Measurements from ENCODE around the gene DDX60.

The DDX60 gene

GRCh38 chr4:168200685-168201084 lies 117.9 kb downstream of the DDX60 start:
- Histone ChIP-seq H3K36me3 (ENCODE audit: insufficient read depth, low read length) (no peaks in the 10 kb centered on the region), H3K4me3 (ENCODE audit: low read depth, low read length, poor library complexity, severe bottlenecking) (no peak overlapping the region)

GRCh38 chr4:168199260-168199957 lies 119.1 kb downstream of the DDX60 start:
- no peaks in the 10 kb centered on the region for H3K36me3 ChIP-seq (ENCODE audit: insufficient read depth, low read length)
- H2AFZ ChIP-seq (ENCODE audit: low read length), result no peak overlapping the region
- H3K27me3 ChIP-seq (ENCODE audit: insufficient read depth, low read length), result no peaks in the 10 kb centered on the region
- H3K4me2 ChIP-seq (ENCODE audit: low read length), result no peak overlapping the region
- H3K27ac ChIP-seq (ENCODE audit: low read depth, low read length, poor library complexity, severe bottlenecking), result no peak overlapping the region
- H3K4me3 ChIP-seq (ENCODE audit: low read depth, low read length, poor library complexity, severe bottlenecking), result no peak overlapping the region
- H3K9me2 ChIP-seq (ENCODE audit: low read depth, low read length), result no peaks in the 10 kb centered on the region
- no peaks in the 10 kb centered on the region for H3K4me1 ChIP-seq (ENCODE audit: insufficient read depth, low read length, severe bottlenecking)
- no peaks in the 10 kb centered on the region for H4K20me1 ChIP-seq (ENCODE audit: insufficient read depth, low read length)
- no peaks in the 10 kb centered on the region for H3K79me2 ChIP-seq (ENCODE audit: insufficient read depth, low read length)
- TF ChIP-seq CTCF (IDR thresholded peaks at IDR 0.05; ENCODE audit: low read length), result no peak
- TF ChIP-seq EZH2 (IDR thresholded peaks at IDR 0.05; ENCODE audit: borderline replicate concordance, low read length), result no peak
- H3K9me3 ChIP-seq (ENCODE audit: low read length), result peaks cover 4% of the 10 kb centered on the region; the same call in 1 of the 2 replicates
- H3K9ac ChIP-seq (ENCODE audit: low read length), result no peak overlapping the region
- no peaks in the 10 kb centered on the region for H3F3A ChIP-seq (ENCODE audit: insufficient read depth, low read length)

More at GRCh38 chr4:168200685-168201084, 117.9 kb downstream of the DDX60 start:
- no peaks in the 10 kb centered on the region for H3K27me3 ChIP-seq (ENCODE audit: insufficient read depth, low read length)
- H2AFZ ChIP-seq (ENCODE audit: low read length), result no peak overlapping the region
- no peaks in the 10 kb centered on the region for H3K79me2 ChIP-seq (ENCODE audit: insufficient read depth, low read length)
- H3K9ac ChIP-seq (ENCODE audit: low read length), result no peak overlapping the region
- no peak overlapping the region for H3K4me2 ChIP-seq (ENCODE audit: low read length)
- no peaks in the 10 kb centered on the region for H4K20me1 ChIP-seq (ENCODE audit: insufficient read depth, low read length)
- H3F3A ChIP-seq (ENCODE audit: insufficient read depth, low read length), result no peaks in the 10 kb centered on the region
- no peaks in the 10 kb centered on the region for H3K9me2 ChIP-seq (ENCODE audit: low read depth, low read length)
- H3K27ac ChIP-seq (ENCODE audit: low read depth, low read length, poor library complexity, severe bottlenecking), result no peak overlapping the region
- peaks cover 4% of the 10 kb centered on the region; the same call in 1 of the 2 replicates for H3K9me3 ChIP-seq (ENCODE audit: low read length)
- H3K4me1 ChIP-seq (ENCODE audit: insufficient read depth, low read length, severe bottlenecking), result no peaks in the 10 kb centered on the region
- no peak for TF ChIP-seq CTCF (IDR thresholded peaks at IDR 0.05; ENCODE audit: low read length)
- TF ChIP-seq EZH2 (IDR thresholded peaks at IDR 0.05; ENCODE audit: borderline replicate concordance, low read length), result no peak

GRCh38 chr4:168197926-168198325 lies 120.6 kb downstream of the DDX60 start:
- H3K27me3 ChIP-seq (ENCODE audit: insufficient read depth, low read length), result no peaks in the 10 kb centered on the region
- H3K9ac ChIP-seq (ENCODE audit: low read length), result no peak overlapping the region
- no peak for TF ChIP-seq CTCF (IDR thresholded peaks at IDR 0.05; ENCODE audit: low read length)
- no peak for TF ChIP-seq EZH2 (IDR thresholded peaks at IDR 0.05; ENCODE audit: borderline replicate concordance, low read length)

More at GRCh38 chr4:168197926-168198325, 120.6 kb downstream of the DDX60 start:
- no peak overlapping the region for H3K4me3 ChIP-seq (ENCODE audit: low read depth, low read length, poor library complexity, severe bottlenecking)
- H3K27ac ChIP-seq (ENCODE audit: low read depth, low read length, poor library complexity, severe bottlenecking), result no peak overlapping the region
- H3K4me2 ChIP-seq (ENCODE audit: low read length), result no peak overlapping the region
- no peaks in the 10 kb centered on the region for H3K4me1 ChIP-seq (ENCODE audit: insufficient read depth, low read length, severe bottlenecking)
- no peaks in the 10 kb centered on the region for H3K79me2 ChIP-seq (ENCODE audit: insufficient read depth, low read length)
- no peaks in the 10 kb centered on the region for H3K9me2 ChIP-seq (ENCODE audit: low read depth, low read length)
- no peaks in the 10 kb centered on the region for H3F3A ChIP-seq (ENCODE audit: insufficient read depth, low read length)
- H3K36me3 ChIP-seq (ENCODE audit: insufficient read depth, low read length), result no peaks in the 10 kb centered on the region
- no peaks in the 10 kb centered on the region for H3K9me3 ChIP-seq (ENCODE audit: low read length)
- H2AFZ ChIP-seq (ENCODE audit: low read length), result no peak overlapping the region
- H4K20me1 ChIP-seq (ENCODE audit: insufficient read depth, low read length), result no peaks in the 10 kb centered on the region

Data from OCI-LY1 (cell line).